Measurements from ENCODE around the gene VSTM2L. TPM values are rescaled to one million over a fixed set of nuclear protein-coding genes. Genes with fewer than 3 reads are reported as not detected.

The VSTM2L gene
- total RNA-seq, 1 donor from 2014 or later: not detected

- H3K36me3 Mint-ChIP-seq (ENCODE audit: low read depth): no peaks in the 10 kb centered on the region
- no peak for TF ChIP-seq CTCF (IDR thresholded peaks at IDR 0.05)
- H3K27ac Mint-ChIP-seq: no peak overlapping the region
- ChIA-PET CTCF (interaction anchor here (0.6 to 1.1 kb wide), 3 partner anchors 10 to 777 kb away, joined by 3 to 4 read pairs (median 4); no protein-coding TSS in a partner anchor), POLR2A (no interaction called here)
- peaks cover 7% of the 10 kb centered on the region for H3K27me3 Mint-ChIP-seq
- H3K9me3 Mint-ChIP-seq: peaks cover 6% of the 10 kb centered on the region
- no peak overlapping the region for H3K4me3 Mint-ChIP-seq
- ATAC-seq (ENCODE audit: low read depth): no peak
- DNase-seq: no peak
- no peaks in the 10 kb centered on the region for H3K4me1 Mint-ChIP-seq
- intact Hi-C loops (cut with micrococcal nuclease): no loop called here
These were observed 40.9 kb downstream of the VSTM2L start for GRCh38 chr20:37943501-37944455.

- no peak for ATAC-seq (ENCODE audit: low read depth)
- peaks cover 6% of the 10 kb centered on the region for H3K9me3 Mint-ChIP-seq
- ChIA-PET POLR2A (no interaction called here), CTCF (interaction anchor here (0.6 kb wide), 1 partner anchor 777 kb away, joined by 4 read pairs; no protein-coding TSS in a partner anchor)
- no peak for TF ChIP-seq CTCF (IDR thresholded peaks at IDR 0.05)
- H3K36me3 Mint-ChIP-seq (ENCODE audit: low read depth): no peaks in the 10 kb centered on the region
- no peak overlapping the region for H3K27ac Mint-ChIP-seq
- no peak for DNase-seq
- peaks cover 7% of the 10 kb centered on the region for H3K27me3 Mint-ChIP-seq
- H3K4me1 Mint-ChIP-seq: no peaks in the 10 kb centered on the region
- H3K4me3 Mint-ChIP-seq: no peak overlapping the region
- intact Hi-C loops (cut with micrococcal nuclease): no loop called here
These were observed 41.6 kb downstream of the VSTM2L start for GRCh38 chr20:37944456-37944981.

GRCh38 chr20:37945091-37945547 lies 42.2 kb downstream of the VSTM2L start:
- DNase-seq: no peak
- Mint-ChIP-seq H3K27ac (no peak overlapping the region), H3K4me1 (no peaks in the 10 kb centered on the region), H3K36me3 (ENCODE audit: low read depth) (no peaks in the 10 kb centered on the region), H3K27me3 (peaks cover 7% of the 10 kb centered on the region), H3K9me3 (peaks cover 6% of the 10 kb centered on the region), H3K4me3 (no peak overlapping the region)
- POLR2A ChIA-PET: no interaction called here
- CTCF ChIA-PET: no interaction called here
- ATAC-seq (ENCODE audit: low read depth): no peak
- no peak for TF ChIP-seq CTCF (IDR thresholded peaks at IDR 0.05)
- intact Hi-C loops (cut with micrococcal nuclease): no loop called here

- no peak for TF ChIP-seq CTCF (IDR thresholded peaks at IDR 0.05)
- intact Hi-C loops (cut with micrococcal nuclease): no loop called here
- DNase-seq (no peak), ATAC-seq (ENCODE audit: low read depth) (no peak)
- no peaks in the 10 kb centered on the region for H3K36me3 Mint-ChIP-seq (ENCODE audit: low read depth)
- no peak overlapping the region for H3K4me3 Mint-ChIP-seq
- H3K27ac Mint-ChIP-seq: no peak overlapping the region
- peaks cover 7% of the 10 kb centered on the region for H3K27me3 Mint-ChIP-seq
- H3K9me3 Mint-ChIP-seq: peaks cover 5% of the 10 kb centered on the region
- ChIA-PET CTCF (no interaction called here), POLR2A (no interaction called here)
- no peaks in the 10 kb centered on the region for H3K4me1 Mint-ChIP-seq
These were observed 44.0 kb downstream of the VSTM2L start for GRCh38 chr20:37946946-37947345.

GRCh38 chr20:37947943-37948342 lies 45.0 kb downstream of the VSTM2L start:
- no peaks in the 10 kb centered on the region for H3K4me1 Mint-ChIP-seq
- H3K36me3 Mint-ChIP-seq (ENCODE audit: low read depth): no peaks in the 10 kb centered on the region
- ChIA-PET POLR2A (no interaction called here), CTCF (no interaction called here)
- no peak overlapping the region for H3K4me3 Mint-ChIP-seq
- H3K27me3 Mint-ChIP-seq: peaks cover 7% of the 10 kb centered on the region
- peaks cover 4% of the 10 kb centered on the region for H3K9me3 Mint-ChIP-seq
- DNase-seq (no peak), ATAC-seq (ENCODE audit: low read depth) (no peak)
- TF ChIP-seq CTCF (IDR thresholded peaks at IDR 0.05): no peak
- intact Hi-C loops (cut with micrococcal nuclease): no loop called here
- no peak overlapping the region for H3K27ac Mint-ChIP-seq

All from activated B cell treated with CpG ODN at 0.5 μM for 24 hours (primary cell).